ENCODE data around the gene EVI5. TPM values are rescaled to one million over a fixed set of nuclear protein-coding genes. Genes with fewer than 3 reads are reported as not detected.

EVI5 gene
- polyA plus RNA-seq, 4 donors = 3.2 to 16.5 (median 5.4) TPM

DNA sequence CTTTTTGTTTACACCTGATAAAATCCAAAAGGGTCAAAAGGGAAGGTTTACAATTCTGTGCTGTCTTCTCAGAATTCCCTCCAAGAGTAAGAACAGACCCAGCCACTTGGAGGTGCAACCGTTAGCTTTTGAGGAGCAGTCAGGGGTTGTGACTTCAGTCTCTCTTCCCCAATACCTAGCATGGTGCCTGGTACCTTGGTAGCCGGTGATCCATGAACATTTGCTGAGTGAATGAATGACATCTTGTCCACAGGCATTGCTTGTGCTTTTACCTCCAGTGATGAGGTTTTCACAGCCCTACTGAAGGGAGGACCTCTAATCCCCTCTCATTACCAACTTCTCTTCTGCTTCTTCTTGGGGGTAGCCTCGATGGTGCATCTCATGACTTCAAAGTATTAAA lies 309.9 kb downstream of the EVI5 start:
- Histone ChIP-seq H3K27me3 (ENCODE audit: control insufficient read depth in 3 of 3, insufficient read depth in 3 of 3, low read length in 3 of 3) (peaks cover 2 to 40% (median 3%) of the 10 kb centered on the region in 3 donors), H3K9me3 (ENCODE audit: control insufficient read depth in 2 of 2, insufficient read depth in 1 of 2, low read depth in 1 of 2, low read length in 1 of 2) (peaks cover 0 to 3% of the 10 kb centered on the region in 2 donors), H3K4me3 (ENCODE audit: low read depth in 1 of 3, low read length in 3 of 3) (no peak overlapping the region), H3K27ac (ENCODE audit: low read depth in 1 of 3, low read length in 2 of 3) (no peak overlapping the region), H3K36me3 (ENCODE audit: control insufficient read depth in 3 of 3, insufficient read depth in 2 of 3, low read depth in 1 of 3, low read length in 3 of 3) (peaks cover 0 to 2% (median 0%) of the 10 kb centered on the region in 3 donors), H3K4me1 (ENCODE audit: control insufficient read depth in 3 of 3, insufficient read depth in 2 of 3, low read depth in 1 of 3, low read length in 2 of 3) (no peaks in the 10 kb centered on the region)
- DNase-seq = no peak
- no peak for FAIRE-seq
- 77 to 80% (median 78%) methylated on average over 3 of the region's 3 CpGs for WGBS, 3 donors

DNA sequence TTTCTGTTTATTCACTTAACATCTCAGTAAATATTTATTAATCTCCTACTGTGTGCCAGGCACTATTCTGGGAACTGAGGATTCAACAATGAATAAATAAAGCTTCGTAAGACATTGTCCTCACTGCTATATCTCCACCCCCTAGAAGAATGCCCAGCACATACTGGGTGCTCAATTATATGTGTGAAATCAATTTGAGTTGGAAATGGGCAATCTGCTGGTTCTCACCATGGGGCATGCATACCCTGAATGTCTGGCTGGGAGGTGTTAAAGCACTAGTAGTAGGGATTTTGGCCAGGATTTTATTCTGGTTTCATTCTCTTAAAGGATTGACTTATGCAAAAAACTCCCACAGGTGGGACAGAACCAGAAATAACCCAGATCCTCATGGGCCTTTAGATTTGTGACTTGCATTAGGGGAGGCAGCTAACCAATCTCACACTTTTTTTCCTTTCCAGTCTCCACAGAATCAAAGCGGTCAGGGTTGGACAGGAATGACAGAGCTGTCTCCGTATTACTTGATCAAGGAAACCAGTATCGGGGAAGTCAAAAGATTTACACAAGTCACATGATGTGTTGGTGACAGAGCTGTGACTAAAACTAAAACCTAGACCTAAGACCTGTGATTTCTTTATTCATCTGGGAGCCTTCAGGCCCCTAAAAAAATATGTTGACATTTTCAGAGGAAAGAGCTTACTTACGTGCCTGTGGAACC lies 311.0 kb downstream of the EVI5 start:
- 68 to 83% (median 73%) methylated on average over 5 of the region's 5 CpGs for WGBS, 3 donors
- no peak overlapping the region for H3K27ac ChIP-seq (ENCODE audit: low read depth in 1 of 3, low read length in 2 of 3)
- H3K9me3 ChIP-seq (ENCODE audit: control insufficient read depth in 2 of 2, insufficient read depth in 1 of 2, low read depth in 1 of 2, low read length in 1 of 2) = no peaks in the 10 kb centered on the region
- FAIRE-seq (no peak), DNase-seq (no peak)
- peaks cover 0 to 29% (median 3%) of the 10 kb centered on the region in 3 donors for H3K27me3 ChIP-seq (ENCODE audit: control insufficient read depth in 3 of 3, insufficient read depth in 3 of 3, low read length in 3 of 3)
- no peaks in the 10 kb centered on the region for H3K4me1 ChIP-seq (ENCODE audit: control insufficient read depth in 3 of 3, insufficient read depth in 2 of 3, low read depth in 1 of 3, low read length in 2 of 3)
- no peak overlapping the region for H3K4me3 ChIP-seq (ENCODE audit: low read depth in 1 of 3, low read length in 3 of 3)
- H3K36me3 ChIP-seq (ENCODE audit: control insufficient read depth in 3 of 3, insufficient read depth in 2 of 3, low read depth in 1 of 3, low read length in 3 of 3) = peaks cover 0 to 2% (median 0%) of the 10 kb centered on the region in 3 donors

DNA sequence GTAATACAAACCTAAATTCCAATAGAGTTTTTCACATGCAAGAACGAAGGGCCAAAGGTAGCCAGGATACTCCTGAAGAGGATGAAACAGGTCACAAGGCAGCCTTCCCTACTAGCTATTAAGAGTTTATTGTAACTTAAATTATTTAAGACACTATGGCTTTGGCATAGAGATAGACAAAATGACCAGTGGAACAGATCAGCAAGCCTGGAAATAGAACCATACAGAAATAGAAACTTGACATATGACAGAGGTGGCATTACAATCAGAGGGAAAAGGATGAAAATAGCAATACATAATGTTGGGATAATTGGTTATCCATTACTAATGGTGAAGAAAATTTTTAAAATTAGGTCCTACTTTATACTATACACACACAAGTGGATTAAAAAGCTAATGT lies 314.7 kb downstream of the EVI5 start:
- DNase-seq (no peak), FAIRE-seq (no peak)
- peaks cover 0 to 8% (median 2%) of the 10 kb centered on the region in 3 donors for H3K27me3 ChIP-seq (ENCODE audit: control insufficient read depth in 3 of 3, insufficient read depth in 3 of 3, low read length in 3 of 3)
- WGBS, 3 donors = 93 to 100% (median 98%) methylated on average over 1 of the region's 1 CpG
- no peaks in the 10 kb centered on the region for H3K9me3 ChIP-seq (ENCODE audit: control insufficient read depth in 2 of 2, insufficient read depth in 1 of 2, low read depth in 1 of 2, low read length in 1 of 2)
- no peaks in the 10 kb centered on the region for H3K36me3 ChIP-seq (ENCODE audit: control insufficient read depth in 3 of 3, insufficient read depth in 2 of 3, low read depth in 1 of 3, low read length in 3 of 3)
- H3K4me1 ChIP-seq (ENCODE audit: control insufficient read depth in 3 of 3, insufficient read depth in 2 of 3, low read depth in 1 of 3, low read length in 2 of 3) = no peaks in the 10 kb centered on the region
- H3K27ac ChIP-seq (ENCODE audit: low read depth in 1 of 3, low read length in 2 of 3) = no peak overlapping the region
- H3K4me3 ChIP-seq (ENCODE audit: low read depth in 1 of 3, low read length in 3 of 3) = no peak overlapping the region

DNA sequence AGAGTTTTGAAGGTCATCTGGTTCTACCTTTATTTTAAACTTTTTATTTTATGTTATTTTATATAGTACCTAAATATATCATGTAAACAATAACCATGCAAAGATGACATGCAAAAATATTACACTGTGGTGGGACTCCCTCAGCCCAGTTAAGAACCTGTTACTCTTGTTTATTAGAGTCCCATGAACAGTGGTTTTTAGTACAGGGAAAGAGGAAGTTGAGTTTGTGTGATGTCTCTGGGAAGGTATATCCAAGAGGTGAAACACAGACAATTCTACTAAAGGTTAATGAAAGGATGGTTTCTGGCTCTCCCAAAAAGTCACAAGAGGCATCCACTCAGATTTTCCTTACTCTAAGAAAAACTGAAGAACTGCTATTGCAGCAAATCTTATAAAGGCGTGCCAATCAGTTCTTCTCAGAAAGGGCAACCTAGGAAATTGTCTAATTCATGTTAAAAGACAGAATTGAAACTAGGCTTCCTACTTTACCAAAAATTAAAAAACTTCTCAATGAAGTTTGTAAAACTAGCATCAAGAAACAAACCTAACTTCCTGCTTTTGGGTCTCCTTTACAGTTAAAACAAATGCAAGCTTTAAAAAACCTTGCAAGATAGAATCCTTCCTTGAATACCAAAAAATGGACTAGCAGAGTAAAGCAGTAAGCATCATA lies 318.1 kb downstream of the EVI5 start:
- WGBS, 3 donors = 73 to 90% (median 86%) methylated on average over 1 of the region's 1 CpG
- H3K27ac ChIP-seq (ENCODE audit: low read depth in 1 of 3, low read length in 2 of 3) = no peak overlapping the region
- H3K27me3 ChIP-seq (ENCODE audit: control insufficient read depth in 3 of 3, insufficient read depth in 3 of 3, low read length in 3 of 3) = peaks cover 0 to 2% (median 0%) of the 10 kb centered on the region in 3 donors
- no peaks in the 10 kb centered on the region for H3K9me3 ChIP-seq (ENCODE audit: control insufficient read depth in 2 of 2, insufficient read depth in 1 of 2, low read depth in 1 of 2, low read length in 1 of 2)
- FAIRE-seq (no peak), DNase-seq (no peak)
- H3K36me3 ChIP-seq (ENCODE audit: control insufficient read depth in 3 of 3, insufficient read depth in 2 of 3, low read depth in 1 of 3, low read length in 3 of 3) = no peaks in the 10 kb centered on the region
- no peaks in the 10 kb centered on the region for H3K4me1 ChIP-seq (ENCODE audit: control insufficient read depth in 3 of 3, insufficient read depth in 2 of 3, low read depth in 1 of 3, low read length in 2 of 3)
- H3K4me3 ChIP-seq (ENCODE audit: low read depth in 1 of 3, low read length in 3 of 3) = no peak overlapping the region

GRCh38 chr1:92465256-92465647 lies 319.7 kb downstream of the EVI5 start:
- Histone ChIP-seq H3K27ac (ENCODE audit: low read depth in 1 of 3, low read length in 2 of 3) (no peak overlapping the region), H3K27me3 (ENCODE audit: control insufficient read depth in 3 of 3, insufficient read depth in 3 of 3, low read length in 3 of 3) (peaks cover 0 to 2% (median 0%) of the 10 kb centered on the region in 3 donors), H3K9me3 (ENCODE audit: control insufficient read depth in 2 of 2, insufficient read depth in 1 of 2, low read depth in 1 of 2, low read length in 1 of 2) (no peaks in the 10 kb centered on the region), H3K36me3 (ENCODE audit: control insufficient read depth in 3 of 3, insufficient read depth in 2 of 3, low read depth in 1 of 3, low read length in 3 of 3) (no peaks in the 10 kb centered on the region), H3K4me1 (ENCODE audit: control insufficient read depth in 3 of 3, insufficient read depth in 2 of 3, low read depth in 1 of 3, low read length in 2 of 3) (no peaks in the 10 kb centered on the region), H3K4me3 (ENCODE audit: low read depth in 1 of 3, low read length in 3 of 3) (no peak overlapping the region)
- DNase-seq = no peak
- FAIRE-seq = no peak
- 94 to 100% (median 96%) methylated on average over 1 of the region's 1 CpG for WGBS, 3 donors

DNA sequence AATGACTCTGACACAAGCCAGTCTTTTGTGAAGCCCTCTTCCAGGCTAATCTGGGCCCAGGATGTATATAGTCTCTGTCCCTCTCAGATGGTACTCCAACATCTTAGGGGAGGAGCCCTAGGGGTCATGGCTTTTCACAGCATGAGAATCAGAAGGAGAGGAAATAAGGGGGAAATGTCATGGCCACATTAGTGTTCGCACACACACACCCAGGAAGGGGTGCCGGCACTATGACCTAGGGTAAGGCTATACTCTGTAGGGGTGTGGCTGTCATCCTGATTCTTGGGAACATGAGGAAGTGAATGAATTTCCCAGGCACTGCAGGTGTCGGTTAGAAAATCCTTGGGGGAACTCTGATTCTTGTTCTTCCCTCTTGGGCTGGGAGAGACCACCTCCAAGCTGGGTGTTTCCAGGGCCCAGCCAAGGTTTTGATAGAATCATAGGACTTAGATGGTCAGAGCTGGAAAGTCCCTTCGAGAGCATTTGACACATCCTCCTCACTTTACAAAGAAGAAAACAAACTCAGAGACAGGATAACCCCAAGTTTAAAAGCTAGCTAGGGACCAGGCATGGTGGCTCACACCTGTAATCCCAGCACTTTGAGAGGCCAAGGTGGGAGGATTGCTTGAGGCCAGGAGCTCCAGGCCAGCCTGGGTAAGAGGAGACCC lies 320.2 kb downstream of the EVI5 start:
- no peak for FAIRE-seq
- no peak overlapping the region for H3K4me3 ChIP-seq (ENCODE audit: low read depth in 1 of 3, low read length in 3 of 3)
- no peak overlapping the region for H3K27ac ChIP-seq (ENCODE audit: low read depth in 1 of 3, low read length in 2 of 3)
- H3K9me3 ChIP-seq (ENCODE audit: control insufficient read depth in 2 of 2, insufficient read depth in 1 of 2, low read depth in 1 of 2, low read length in 1 of 2) = no peaks in the 10 kb centered on the region
- 60 to 74% (median 73%) methylated on average over 4 of the region's 4 CpGs for WGBS, 3 donors
- H3K4me1 ChIP-seq (ENCODE audit: control insufficient read depth in 3 of 3, insufficient read depth in 2 of 3, low read depth in 1 of 3, low read length in 2 of 3) = no peaks in the 10 kb centered on the region
- no peak for DNase-seq
- H3K36me3 ChIP-seq (ENCODE audit: control insufficient read depth in 3 of 3, insufficient read depth in 2 of 3, low read depth in 1 of 3, low read length in 3 of 3) = no peaks in the 10 kb centered on the region
- H3K27me3 ChIP-seq (ENCODE audit: control insufficient read depth in 3 of 3, insufficient read depth in 3 of 3, low read length in 3 of 3) = peaks cover 0 to 2% (median 0%) of the 10 kb centered on the region in 3 donors

GRCh38 chr1:92461364-92462097 lies 323.4 kb downstream of the EVI5 start:
- no peak overlapping the region for H3K27ac ChIP-seq (ENCODE audit: low read depth in 1 of 3, low read length in 2 of 3)
- WGBS, 3 donors = 83 to 90% (median 84%) methylated on average over 5 of the region's 5 CpGs
- FAIRE-seq = no peak

DNA sequence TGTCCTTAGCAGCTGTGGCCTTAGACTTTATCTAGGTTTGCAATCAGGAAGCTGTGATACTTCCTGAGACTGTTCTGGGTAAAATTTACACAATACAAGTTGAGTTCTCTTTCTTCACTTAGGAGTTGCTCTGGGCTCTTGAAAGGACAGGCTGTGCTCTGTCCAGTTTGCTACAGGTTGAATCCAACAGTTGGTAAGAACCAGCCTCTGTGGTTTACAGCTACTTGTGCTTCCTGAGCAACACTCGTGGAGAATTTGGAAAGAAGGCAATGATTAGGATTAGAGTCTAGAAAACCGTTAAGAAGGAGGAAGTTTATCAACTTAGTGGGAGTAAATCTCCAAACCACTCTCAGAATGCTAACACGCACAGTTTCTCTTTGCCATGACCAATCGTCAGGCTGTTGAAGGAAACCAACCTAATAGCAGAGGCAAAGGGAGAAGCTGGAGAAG lies 325.0 kb downstream of the EVI5 start:
- Histone ChIP-seq H3K9me3 (ENCODE audit: control insufficient read depth in 2 of 2, insufficient read depth in 1 of 2, low read depth in 1 of 2, low read length in 1 of 2) (no peaks in the 10 kb centered on the region), H3K27ac (ENCODE audit: low read depth in 1 of 3, low read length in 2 of 3) (no peak overlapping the region), H3K27me3 (ENCODE audit: control insufficient read depth in 3 of 3, insufficient read depth in 3 of 3, low read length in 3 of 3) (no peaks in the 10 kb centered on the region), H3K4me3 (ENCODE audit: low read depth in 1 of 3, low read length in 3 of 3) (no peak overlapping the region), H3K4me1 (ENCODE audit: control insufficient read depth in 3 of 3, insufficient read depth in 2 of 3, low read depth in 1 of 3, low read length in 2 of 3) (no peaks in the 10 kb centered on the region), H3K36me3 (ENCODE audit: control insufficient read depth in 3 of 3, insufficient read depth in 2 of 3, low read depth in 1 of 3, low read length in 3 of 3) (no peaks in the 10 kb centered on the region)
- 51 to 58% (median 57%) methylated on average over 4 of the region's 4 CpGs for WGBS, 3 donors
- DNase-seq (no peak), FAIRE-seq (no peak)

More at GRCh38 chr1:92461364-92462097, 323.4 kb downstream of the EVI5 start:
- H3K36me3 ChIP-seq (ENCODE audit: control insufficient read depth in 3 of 3, insufficient read depth in 2 of 3, low read depth in 1 of 3, low read length in 3 of 3) = no peaks in the 10 kb centered on the region
- no peaks in the 10 kb centered on the region for H3K27me3 ChIP-seq (ENCODE audit: control insufficient read depth in 3 of 3, insufficient read depth in 3 of 3, low read length in 3 of 3)
- no peaks in the 10 kb centered on the region for H3K4me1 ChIP-seq (ENCODE audit: control insufficient read depth in 3 of 3, insufficient read depth in 2 of 3, low read depth in 1 of 3, low read length in 2 of 3)
- no peak overlapping the region for H3K4me3 ChIP-seq (ENCODE audit: low read depth in 1 of 3, low read length in 3 of 3)
- H3K9me3 ChIP-seq (ENCODE audit: control insufficient read depth in 2 of 2, insufficient read depth in 1 of 2, low read depth in 1 of 2, low read length in 1 of 2) = no peaks in the 10 kb centered on the region
- no peak for DNase-seq
